ENCODE measurements around the gene FBXO2. TPM values are rescaled to one million over a fixed set of nuclear protein-coding genes. Genes with fewer than 3 reads are reported as not detected.
A peak's percentile ranks its signal among the peaks of the same experiment; 100 is the strongest.

The FBXO2 gene
- polyA plus RNA-seq, 1 donor (not counting 4 experiments of a cell fraction or from before 2014, with no cell fraction given) = 42.2 TPM

GRCh38 chr1:11645670-11646265, 8.5 kb downstream of the FBXO2 start:
- H3K4me2 ChIP-seq (ENCODE audit: control insufficient read depth, extremely low read depth, insufficient read depth, low read depth, low read length) = no peak overlapping the region
- dilution Hi-C loops (cut with MboI; ENCODE audit: extremely low pct_ligation_motif_present, low sequenced_read_pairs) = no loop called here
- H2AFZ ChIP-seq (ENCODE audit: control insufficient read depth, low read length) = no peak overlapping the region
- no peaks in the 10 kb centered on the region for H3K27me3 ChIP-seq (ENCODE audit: control insufficient read depth, extremely low read depth, insufficient read depth, low read length)
- H3K36me3 ChIP-seq (ENCODE audit: control insufficient read depth in 2 of 2, extremely low read depth in 1 of 2, insufficient read depth in 2 of 2, low read length in 2 of 2) = peaks cover 0 to 5% of the 10 kb centered on the region in 2 experiments
- H4K20me1 ChIP-seq (ENCODE audit: control insufficient read depth, extremely low read depth, insufficient read depth, low read length) = no peaks in the 10 kb centered on the region
- H3K4me1 ChIP-seq (ENCODE audit: control insufficient read depth, extremely low read depth, insufficient read depth, low read length) = peaks cover 4% of the 10 kb centered on the region
- H3K9me1 ChIP-seq (ENCODE audit: control insufficient read depth, extremely low read depth, insufficient read depth, low read length) = no peaks in the 10 kb centered on the region
- H3K79me2 ChIP-seq (ENCODE audit: control insufficient read depth, insufficient read depth, low read length) = no peaks in the 10 kb centered on the region
- no peak for DNase-seq (ENCODE audit: low read depth, low spot score)
- no peak overlapping the region for H3K9ac ChIP-seq (ENCODE audit: control insufficient read depth, extremely low read depth, insufficient read depth, low read length)
- no peak for TF ChIP-seq EZH2 (IDR thresholded peaks at IDR 0.05; ENCODE audit: low read length)
- TF ChIP-seq CTCF (optimal IDR thresholded peaks at IDR 0.05 in 1 of 3, IDR thresholded peaks at IDR 0.05 in 1 of 3, conservative IDR thresholded peaks at IDR 0.05 in 1 of 3; ENCODE audit: extremely low read depth in 1 of 3, insufficient read depth in 2 of 3, low read length in 3 of 3) = peak; percentile 71 to 82 (median 73)
- no peak overlapping the region for H3K4me3 ChIP-seq (ENCODE audit: control insufficient read depth in 2 of 3, extremely low read depth in 1 of 3, insufficient read depth in 2 of 3, low read depth in 1 of 3, low read length in 3 of 3)
- no peak overlapping the region for H3K27ac ChIP-seq (ENCODE audit: control insufficient read depth, insufficient read depth, low read length)
- FAIRE-seq = peak; percentile 34
- H3K9me3 ChIP-seq (ENCODE audit: control insufficient read depth, low read depth, low read length) = no peaks in the 10 kb centered on the region

GRCh38 chr1:11645270-11645669, 9.0 kb downstream of the FBXO2 start:
- Histone ChIP-seq H3K9me3 (ENCODE audit: control insufficient read depth, low read depth, low read length) (no peaks in the 10 kb centered on the region), H3K27me3 (ENCODE audit: control insufficient read depth, extremely low read depth, insufficient read depth, low read length) (no peaks in the 10 kb centered on the region), H3K9ac (ENCODE audit: control insufficient read depth, extremely low read depth, insufficient read depth, low read length) (no peak overlapping the region), H3K27ac (ENCODE audit: control insufficient read depth, insufficient read depth, low read length) (no peak overlapping the region), H3K9me1 (ENCODE audit: control insufficient read depth, extremely low read depth, insufficient read depth, low read length) (no peaks in the 10 kb centered on the region), H2AFZ (ENCODE audit: control insufficient read depth, low read length) (no peak overlapping the region), H3K79me2 (ENCODE audit: control insufficient read depth, insufficient read depth, low read length) (no peaks in the 10 kb centered on the region), H4K20me1 (ENCODE audit: control insufficient read depth, extremely low read depth, insufficient read depth, low read length) (no peaks in the 10 kb centered on the region), H3K4me2 (ENCODE audit: control insufficient read depth, extremely low read depth, insufficient read depth, low read depth, low read length) (no peak overlapping the region), H3K4me1 (ENCODE audit: control insufficient read depth, extremely low read depth, insufficient read depth, low read length) (peaks cover 4% of the 10 kb centered on the region), H3K36me3 (ENCODE audit: control insufficient read depth in 2 of 2, extremely low read depth in 1 of 2, insufficient read depth in 2 of 2, low read length in 2 of 2) (peaks cover 0 to 5% of the 10 kb centered on the region in 2 experiments), H3K4me3 (ENCODE audit: control insufficient read depth in 2 of 3, extremely low read depth in 1 of 3, insufficient read depth in 2 of 3, low read depth in 1 of 3, low read length in 3 of 3) (no peak overlapping the region)
- FAIRE-seq (no peak), DNase-seq (ENCODE audit: low read depth, low spot score) (no peak)
- no peak for TF ChIP-seq EZH2 (IDR thresholded peaks at IDR 0.05; ENCODE audit: low read length)
- dilution Hi-C loops (cut with MboI; ENCODE audit: extremely low pct_ligation_motif_present, low sequenced_read_pairs) = no loop called here

- Histone ChIP-seq H3K4me1 (ENCODE audit: control insufficient read depth, extremely low read depth, insufficient read depth, low read length) (peaks cover 4% of the 10 kb centered on the region), H3K9ac (ENCODE audit: control insufficient read depth, extremely low read depth, insufficient read depth, low read length) (no peak overlapping the region), H3K36me3 (ENCODE audit: control insufficient read depth in 2 of 2, extremely low read depth in 1 of 2, insufficient read depth in 2 of 2, low read length in 2 of 2) (peaks cover 0 to 1% of the 10 kb centered on the region in 2 experiments), H3K4me3 (ENCODE audit: control insufficient read depth in 2 of 3, extremely low read depth in 1 of 3, insufficient read depth in 2 of 3, low read depth in 1 of 3, low read length in 3 of 3) (no peak overlapping the region), H3K9me3 (ENCODE audit: control insufficient read depth, low read depth, low read length) (no peaks in the 10 kb centered on the region), H3K79me2 (ENCODE audit: control insufficient read depth, insufficient read depth, low read length) (no peaks in the 10 kb centered on the region), H3K27ac (ENCODE audit: control insufficient read depth, insufficient read depth, low read length) (no peak overlapping the region), H2AFZ (ENCODE audit: control insufficient read depth, low read length) (no peak overlapping the region), H3K27me3 (ENCODE audit: control insufficient read depth, extremely low read depth, insufficient read depth, low read length) (no peaks in the 10 kb centered on the region), H3K4me2 (ENCODE audit: control insufficient read depth, extremely low read depth, insufficient read depth, low read depth, low read length) (no peak overlapping the region), H3K9me1 (ENCODE audit: control insufficient read depth, extremely low read depth, insufficient read depth, low read length) (no peaks in the 10 kb centered on the region), H4K20me1 (ENCODE audit: control insufficient read depth, extremely low read depth, insufficient read depth, low read length) (no peaks in the 10 kb centered on the region)
- dilution Hi-C loops (cut with MboI; ENCODE audit: extremely low pct_ligation_motif_present, low sequenced_read_pairs) = no loop called here
- no peak for DNase-seq (ENCODE audit: low read depth, low spot score)
- no peak for FAIRE-seq
- TF ChIP-seq EZH2 (IDR thresholded peaks at IDR 0.05; ENCODE audit: low read length) (no peak), CTCF (optimal IDR thresholded peaks at IDR 0.05 in 1 of 3, IDR thresholded peaks at IDR 0.05 in 1 of 3, conservative IDR thresholded peaks at IDR 0.05 in 1 of 3; ENCODE audit: extremely low read depth in 1 of 3, insufficient read depth in 2 of 3, low read length in 3 of 3) (no peak)
These were observed 10.4 kb downstream of the FBXO2 start for GRCh38 chr1:11643782-11644181.

Data from keratinocyte (primary cell).